ENCODE measurements around the gene SLC8A1. TPM values are rescaled to one million over a fixed set of nuclear protein-coding genes. Genes with fewer than 3 reads are reported as not detected.

Gene SLC8A1
- total RNA-seq, 1 donor from 2014 or later = 1.3 TPM

DNA sequence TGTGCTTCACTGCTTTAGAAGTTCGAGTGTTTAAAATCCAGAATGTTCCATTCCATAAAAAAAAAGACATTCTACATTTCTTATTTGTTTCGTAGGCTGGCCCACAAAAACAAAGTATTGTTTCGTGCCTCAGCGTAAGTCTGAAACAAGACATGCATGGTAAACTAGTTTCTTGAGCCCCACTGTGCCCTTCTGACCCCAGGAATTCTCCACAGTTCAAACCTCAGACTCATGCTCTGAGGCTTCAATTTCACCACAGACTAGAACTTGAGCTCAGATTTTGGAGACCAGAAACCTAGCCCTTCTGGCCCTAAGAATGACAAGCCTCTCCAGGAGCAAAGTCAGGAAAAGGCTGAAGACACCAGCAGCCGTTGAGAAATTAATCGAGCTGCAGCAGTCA lies 151.5 kb downstream of the SLC8A1 start:
- ATAC-seq = no peak

GRCh38 chr2:40299781-40300180 lies 152.1 kb downstream of the SLC8A1 start:
- ATAC-seq = no peak

- ATAC-seq = no peak
These were observed 152.7 kb downstream of the SLC8A1 start for GRCh38 chr2:40299173-40299572.

GRCh38 chr2:40298026-40298425 lies 153.9 kb downstream of the SLC8A1 start:
- no peak for ATAC-seq

DNA sequence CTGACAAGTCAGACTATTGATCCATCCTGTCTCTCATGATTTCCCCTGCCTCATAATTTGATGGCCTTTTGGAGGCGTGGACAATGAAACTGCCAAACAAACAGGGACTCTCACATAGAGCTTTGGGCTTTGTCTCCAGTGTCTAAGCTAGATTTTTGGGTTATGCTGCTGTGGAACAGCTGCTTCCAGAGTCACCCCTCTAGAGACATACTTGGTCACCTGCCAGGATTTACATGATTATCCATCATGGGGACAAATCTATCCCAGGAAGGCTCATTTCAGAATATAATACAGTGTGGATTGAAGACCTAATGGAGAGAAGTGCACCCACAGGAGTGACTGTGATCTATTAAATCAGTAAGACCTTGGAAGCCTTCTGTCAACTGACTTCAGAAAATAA lies 159.6 kb downstream of the SLC8A1 start:
- no peak for ATAC-seq

DNA sequence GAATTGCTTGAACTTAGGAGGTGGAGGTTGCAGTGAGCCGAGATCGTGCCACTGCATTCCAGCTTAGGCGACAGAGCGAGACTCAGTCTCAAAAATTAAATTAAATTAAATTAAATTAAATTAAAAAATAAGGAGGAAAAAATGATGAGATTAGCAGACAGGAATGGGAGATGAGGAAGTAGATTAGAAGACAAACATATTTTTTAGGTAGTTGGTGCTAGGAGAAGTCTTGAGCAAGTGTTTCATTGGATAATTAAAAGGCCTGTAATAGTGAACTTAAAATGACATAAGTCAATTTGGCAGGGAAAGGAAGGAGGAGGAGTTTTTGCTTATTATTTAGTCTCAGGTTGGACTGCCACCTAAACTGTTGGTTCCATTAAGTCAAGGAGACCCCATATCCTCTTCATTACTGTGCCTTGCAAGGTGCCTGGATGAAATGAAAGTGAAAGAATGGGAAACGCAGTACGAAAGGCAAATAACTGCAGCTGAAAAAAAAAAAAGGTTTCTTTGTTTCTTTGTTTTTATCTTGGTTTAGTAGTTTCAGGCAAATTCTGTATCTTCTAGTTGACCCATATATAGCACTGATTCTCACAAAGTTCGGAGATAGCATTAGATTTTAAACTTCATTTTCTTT lies 162.0 kb downstream of the SLC8A1 start:
- ATAC-seq = no peak

DNA sequence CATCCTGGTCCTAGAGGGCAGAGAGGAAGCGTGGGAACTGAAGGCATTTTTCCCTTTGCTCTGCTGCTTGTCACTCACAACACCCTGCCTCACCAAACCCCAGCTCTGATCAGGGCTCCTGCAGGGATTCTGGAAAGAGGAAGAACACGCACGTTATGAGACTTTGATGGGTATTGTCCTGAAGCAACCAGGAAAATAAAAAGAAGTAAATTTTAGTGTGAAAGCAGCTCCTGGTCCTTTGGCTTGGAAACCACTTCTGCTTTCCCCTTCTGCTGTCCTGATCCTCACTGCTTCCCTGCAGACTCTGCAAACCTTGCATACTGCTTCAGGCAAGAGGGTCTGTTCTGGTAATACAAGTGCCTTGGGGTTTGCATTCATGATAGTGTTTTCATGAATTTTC lies 164.1 kb downstream of the SLC8A1 start:
- no peak for ATAC-seq

- ATAC-seq = peak; percentile 33
These were observed 164.7 kb downstream of the SLC8A1 start for GRCh38 chr2:40287195-40287594.

- no peak for ATAC-seq
These were observed 165.2 kb downstream of the SLC8A1 start for GRCh38 chr2:40286721-40287120.

- ATAC-seq = no peak
These were observed 166.5 kb downstream of the SLC8A1 start for GRCh38 chr2:40285391-40285790.

DNA sequence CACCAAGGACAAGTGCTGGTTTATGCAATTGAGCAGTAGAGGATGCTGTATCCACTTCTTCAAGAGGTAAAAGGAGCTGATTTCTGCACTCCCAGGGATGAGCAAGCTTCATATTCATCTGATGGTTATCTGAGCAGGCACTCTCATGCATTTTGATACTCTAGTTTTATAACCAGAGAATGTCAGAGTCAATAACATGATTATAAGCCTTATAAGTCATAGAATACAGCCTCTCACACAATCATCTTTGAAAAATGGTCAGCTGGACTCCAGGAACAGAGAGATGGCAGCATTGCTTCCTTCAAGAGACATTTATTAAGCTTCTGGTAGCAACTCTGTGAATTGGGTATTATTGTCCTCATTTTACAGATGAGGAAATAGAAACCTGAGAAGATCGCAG lies 167.1 kb downstream of the SLC8A1 start:
- ATAC-seq = no peak

- ATAC-seq = no peak
These were observed 168.6 kb downstream of the SLC8A1 start for GRCh38 chr2:40283111-40283909.

- no peak for ATAC-seq
These were observed 169.5 kb downstream of the SLC8A1 start for GRCh38 chr2:40282428-40282827.

DNA sequence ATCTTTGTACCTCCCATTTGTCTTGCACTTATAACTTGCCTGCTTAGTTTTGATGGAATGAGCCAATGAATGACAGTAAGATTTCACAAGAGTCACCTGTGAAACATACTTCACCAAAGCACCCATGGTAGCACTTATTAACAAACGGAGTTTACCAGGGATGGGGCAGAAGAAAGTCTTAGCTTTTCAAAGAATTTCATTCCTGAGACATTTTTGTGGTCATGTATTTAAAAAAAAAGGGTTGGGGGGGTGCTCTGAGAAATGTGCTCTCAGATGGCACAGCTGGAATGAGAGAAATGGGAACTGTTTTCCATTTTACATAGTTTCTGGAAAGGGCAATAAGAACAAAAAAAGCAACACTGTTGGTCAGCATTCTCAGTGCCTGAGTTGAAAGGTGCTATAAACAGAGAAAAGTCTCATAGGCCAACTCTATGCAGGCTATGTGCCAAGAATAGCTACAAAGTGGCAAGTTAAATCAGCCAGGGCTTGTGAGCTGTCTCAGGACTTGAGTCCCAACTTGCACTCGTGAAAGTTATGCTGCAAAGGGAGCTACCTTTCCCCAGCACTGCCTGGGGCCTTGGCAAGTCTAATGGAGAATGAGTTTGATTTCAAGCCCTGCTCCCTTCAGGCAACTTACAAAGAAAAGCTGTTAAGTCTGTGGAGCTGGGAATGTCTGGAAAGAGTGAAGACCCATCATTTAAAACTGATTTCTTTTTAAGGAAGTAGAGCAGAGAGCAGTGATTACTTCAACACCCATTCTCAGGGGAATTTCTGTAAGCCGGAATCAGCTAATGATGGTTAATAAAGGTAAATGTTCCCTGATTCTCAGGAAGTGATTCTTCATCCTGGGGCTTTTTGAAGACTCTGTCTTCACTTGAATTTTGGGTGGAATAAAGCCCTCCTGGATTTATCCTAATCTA lies 170.6 kb downstream of the SLC8A1 start:
- ATAC-seq = peak; percentile 82

- no peak for ATAC-seq
These were observed 172.4 kb downstream of the SLC8A1 start for GRCh38 chr2:40279482-40279881.

DNA sequence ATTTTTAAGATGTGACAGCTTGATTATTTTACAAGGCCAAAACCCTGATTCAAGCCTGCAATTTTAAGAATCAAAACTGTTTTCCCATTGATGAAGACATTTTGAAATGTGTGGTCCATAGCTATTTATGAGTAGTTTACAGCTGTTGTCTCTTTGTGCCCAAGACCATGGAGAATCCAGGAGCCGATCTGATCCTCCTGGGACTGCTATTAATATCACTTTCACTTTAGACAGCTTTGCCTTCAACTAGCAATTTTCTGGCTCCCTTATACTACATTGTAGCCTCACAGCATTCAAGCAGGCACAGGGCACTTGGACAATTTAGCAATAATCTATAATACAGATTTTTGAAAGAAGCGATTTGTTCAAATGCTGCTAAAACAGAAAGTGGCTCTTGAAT lies 172.9 kb downstream of the SLC8A1 start:
- ATAC-seq = no peak

DNA sequence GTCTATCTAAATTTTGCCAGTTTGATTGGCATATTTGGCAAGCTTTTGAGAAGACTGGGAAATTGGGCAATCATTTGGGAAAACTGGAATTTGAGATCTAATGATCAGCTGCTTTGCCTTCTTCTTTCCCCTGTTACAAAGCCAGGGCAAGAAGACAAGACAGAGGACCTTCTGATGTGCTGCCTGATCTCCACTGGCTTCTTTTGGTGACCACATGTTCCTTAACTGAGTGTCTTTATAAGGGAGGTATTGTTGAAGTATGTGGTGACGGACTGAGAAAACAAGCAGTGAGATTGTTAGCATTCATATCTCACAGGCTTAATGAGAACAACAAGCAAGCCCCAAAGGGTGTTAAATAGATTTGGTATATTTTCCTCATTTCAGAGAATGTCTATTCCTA lies 175.8 kb downstream of the SLC8A1 start:
- no peak for ATAC-seq

DNA sequence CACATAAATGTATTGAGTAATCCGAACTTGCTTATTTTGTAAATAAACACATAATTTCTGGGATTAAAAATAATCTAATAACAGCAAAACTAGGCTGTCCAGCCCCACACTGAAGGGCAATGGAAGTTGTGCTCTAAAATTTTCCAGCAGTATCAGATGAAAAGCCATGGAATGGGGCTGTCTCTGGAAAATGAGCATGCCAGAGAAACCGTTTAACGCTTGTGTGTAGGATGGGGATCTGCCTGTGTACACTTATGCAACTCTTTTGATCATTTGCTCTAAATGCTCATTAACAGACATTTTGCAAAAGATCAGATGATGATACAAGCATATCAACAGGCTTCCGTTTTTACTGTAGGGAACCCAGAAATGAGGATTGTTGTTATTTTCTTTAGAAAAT lies 177.6 kb downstream of the SLC8A1 start:
- no peak for ATAC-seq

GRCh38 chr2:40273734-40274182 lies 178.1 kb downstream of the SLC8A1 start:
- ATAC-seq = no peak

DNA sequence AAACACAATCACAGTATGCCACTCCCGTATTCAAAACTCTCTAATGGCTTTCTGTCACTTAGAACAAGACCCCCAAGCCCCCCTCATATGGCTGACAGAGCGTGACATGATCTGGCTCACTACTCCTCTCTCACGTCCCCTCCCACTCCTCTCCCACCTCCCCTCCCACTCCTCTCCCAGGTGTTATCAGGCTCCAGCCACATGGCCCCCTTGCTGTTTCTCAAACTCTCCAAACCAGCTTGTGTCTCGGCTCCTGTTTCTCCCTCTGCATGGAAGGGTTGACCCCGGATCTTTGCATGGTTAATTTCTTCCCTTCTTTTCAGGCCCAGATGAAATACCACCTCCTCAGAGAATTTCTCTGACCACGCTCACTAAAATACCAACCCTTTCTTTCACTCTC lies 180.8 kb downstream of the SLC8A1 start:
- ATAC-seq = no peak

- ATAC-seq = no peak
These were observed 181.5 kb downstream of the SLC8A1 start for GRCh38 chr2:40270372-40270771.

GRCh38 chr2:40268566-40268965 lies 183.3 kb downstream of the SLC8A1 start:
- no peak for ATAC-seq

DNA sequence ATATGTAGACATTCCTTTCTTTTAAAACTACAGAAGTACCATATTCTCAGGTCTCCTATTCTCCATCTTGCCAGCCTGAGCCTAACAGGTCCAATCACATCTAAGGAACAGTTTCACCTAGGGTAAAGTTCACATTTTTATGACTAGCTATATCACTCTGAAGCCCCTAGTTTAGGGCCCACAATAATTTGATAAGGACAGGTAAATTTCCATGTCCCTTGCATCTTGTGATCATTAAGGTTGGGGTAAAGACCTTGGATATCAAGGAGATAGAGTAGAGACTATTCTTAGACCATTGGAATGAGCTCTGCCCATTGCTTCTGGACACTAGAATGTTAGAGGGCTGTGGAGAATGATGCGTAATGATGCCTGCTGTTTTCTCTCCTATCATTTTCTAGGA lies 185.7 kb downstream of the SLC8A1 start:
- no peak for ATAC-seq

All from esophagus mucosa (tissue), 1 donor.